WI38 (cell line): Measurements from ENCODE around the gene NPTN.

ENCODE experiments used
- H3K4me3 ChIP-seq: 2 replicates; pipeline ENCODE4 v1.5.1; 2011; ENCODE audit warnings: low read depth, mild to moderate bottlenecking, control low read depth, low read length
- CTCF ChIP-seq: IDR thresholded peaks from 2 replicates; pipeline ENCODE4 v1.5.1; 2012; ENCODE audit warnings: low read depth, mild to moderate bottlenecking, control low read depth, low read length

NPTN gene

DNA sequence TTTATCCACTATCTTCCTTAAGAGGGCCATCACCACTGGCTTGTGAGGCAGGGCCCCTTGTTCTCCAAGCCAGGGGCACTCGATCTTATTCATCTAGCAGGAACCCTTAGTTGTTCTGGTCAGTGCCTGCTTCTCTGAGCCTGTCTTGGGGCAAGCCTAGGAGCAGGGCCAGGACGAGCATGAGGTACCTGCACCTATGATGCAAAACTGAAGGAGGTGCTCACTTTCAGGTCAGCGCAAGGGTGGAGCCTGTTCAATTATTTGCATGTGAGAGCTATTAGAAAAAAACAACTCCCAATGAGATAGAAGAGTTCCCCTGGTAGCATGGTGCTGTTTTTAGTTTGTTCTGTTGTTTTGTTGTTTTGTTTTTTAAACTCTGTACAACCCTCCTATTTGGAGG lies 46.0 kb upstream of the NPTN start:
- no peak overlapping the region for H3K4me3 ChIP-seq
- no peak for TF ChIP-seq CTCF

GRCh38 chr15:73678498-73678897 lies 45.3 kb upstream of the NPTN start:
- H3K4me3 ChIP-seq: no peak overlapping the region
- no peak for TF ChIP-seq CTCF

GRCh38 chr15:73677733-73678132 lies 44.5 kb upstream of the NPTN start:
- no peak for TF ChIP-seq CTCF
- no peak overlapping the region for H3K4me3 ChIP-seq

- no peak overlapping the region for H3K4me3 ChIP-seq
- TF ChIP-seq CTCF: peak; percentile 85
These were observed 44.0 kb upstream of the NPTN start for GRCh38 chr15:73677146-73677607.

- TF ChIP-seq CTCF: no peak
- no peak overlapping the region for H3K4me3 ChIP-seq
These were observed 41.4 kb upstream of the NPTN start for GRCh38 chr15:73674587-73674986.

GRCh38 chr15:73660455-73660854 lies 27.3 kb upstream of the NPTN start:
- no peak for TF ChIP-seq CTCF
- H3K4me3 ChIP-seq: no peak overlapping the region

DNA sequence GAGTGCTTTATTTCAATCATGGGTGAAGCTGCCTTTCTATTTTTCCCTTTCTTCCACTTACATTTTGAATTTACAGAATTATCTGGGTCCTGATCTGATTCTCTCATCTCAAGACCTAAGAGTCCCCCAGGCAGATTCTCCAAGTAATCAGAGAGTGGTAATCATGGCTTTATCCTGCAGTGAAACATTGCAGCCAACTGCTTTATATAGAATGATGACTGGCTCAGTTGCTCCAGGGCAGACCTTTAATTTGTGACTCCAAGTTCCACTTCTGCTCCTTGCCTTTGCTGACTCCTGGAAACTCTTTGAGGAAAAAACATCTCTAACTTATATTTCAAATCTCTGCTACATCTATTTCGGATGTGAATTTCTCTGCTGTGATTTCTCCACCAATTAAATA lies 25.5 kb upstream of the NPTN start:
- no peak overlapping the region for H3K4me3 ChIP-seq
- TF ChIP-seq CTCF: no peak
